Amniotic stem cell (primary cell): Measurements from ENCODE around the gene TERT.

ENCODE experiments used
- DNase-seq: peaks from one replicate; lab custom pipeline; 2025; lab: John Stamatoyannopoulos, UW

TERT gene

DNA sequence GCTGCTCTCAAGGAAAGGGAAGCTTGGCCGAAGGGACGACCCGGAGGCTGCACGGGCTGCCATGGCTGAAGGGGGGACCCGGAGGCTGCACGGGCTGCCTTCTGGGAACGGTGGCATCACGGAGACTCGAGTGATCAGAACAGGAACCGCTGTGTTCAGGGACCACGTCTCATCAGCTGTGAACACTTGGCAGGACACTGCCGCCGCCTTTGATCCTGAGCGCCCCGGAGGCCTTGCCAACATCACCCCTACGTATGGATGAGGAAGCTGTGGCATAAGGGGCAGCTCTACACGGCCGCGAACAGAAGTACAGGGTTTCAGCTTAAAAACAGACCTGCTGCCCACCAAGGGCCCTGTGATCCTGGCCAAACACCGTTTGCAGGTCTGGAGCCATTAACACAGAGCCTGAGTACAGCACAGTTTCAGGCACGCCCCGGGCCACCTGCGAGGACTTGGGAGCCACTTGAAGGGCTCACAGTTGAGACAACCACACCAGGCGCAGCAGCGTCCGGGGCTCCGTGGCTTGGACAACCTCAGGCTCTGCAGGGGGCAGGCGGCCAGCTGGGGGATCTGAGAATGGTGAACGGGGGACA is 23.9 kb upstream of the TERT start:
- no peak for DNase-seq

DNA sequence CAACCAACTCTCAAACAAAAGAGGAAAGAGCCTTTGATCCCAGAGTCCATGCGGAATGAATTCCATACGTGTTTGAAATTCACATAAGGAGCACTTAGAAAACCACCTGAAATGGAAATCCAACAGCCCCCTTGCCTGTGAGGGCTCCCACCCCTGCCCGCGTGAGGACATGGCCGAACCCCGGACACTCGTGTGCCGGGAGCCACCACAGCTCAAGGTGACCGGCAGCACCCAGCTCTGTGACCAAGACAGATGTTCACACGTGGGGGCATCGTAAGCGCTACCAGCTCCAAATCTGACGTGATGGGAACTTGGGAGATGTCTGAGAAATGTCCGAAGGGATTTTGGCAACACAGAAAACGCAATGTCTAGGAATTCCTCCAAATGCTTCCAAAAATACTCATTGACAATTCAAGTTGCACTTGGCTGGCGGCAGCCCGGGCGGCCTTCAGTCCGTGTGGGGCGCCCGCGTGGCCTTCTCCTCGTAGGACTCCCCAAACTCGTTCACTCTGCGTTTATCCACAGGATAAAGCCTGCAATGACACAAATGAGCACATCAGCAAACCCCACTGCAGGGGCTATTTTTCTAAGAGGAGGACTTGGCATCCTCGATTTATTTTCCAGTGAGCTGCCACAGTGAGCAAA is 23.2 kb upstream of the TERT start:
- DNase-seq: no peak

DNA sequence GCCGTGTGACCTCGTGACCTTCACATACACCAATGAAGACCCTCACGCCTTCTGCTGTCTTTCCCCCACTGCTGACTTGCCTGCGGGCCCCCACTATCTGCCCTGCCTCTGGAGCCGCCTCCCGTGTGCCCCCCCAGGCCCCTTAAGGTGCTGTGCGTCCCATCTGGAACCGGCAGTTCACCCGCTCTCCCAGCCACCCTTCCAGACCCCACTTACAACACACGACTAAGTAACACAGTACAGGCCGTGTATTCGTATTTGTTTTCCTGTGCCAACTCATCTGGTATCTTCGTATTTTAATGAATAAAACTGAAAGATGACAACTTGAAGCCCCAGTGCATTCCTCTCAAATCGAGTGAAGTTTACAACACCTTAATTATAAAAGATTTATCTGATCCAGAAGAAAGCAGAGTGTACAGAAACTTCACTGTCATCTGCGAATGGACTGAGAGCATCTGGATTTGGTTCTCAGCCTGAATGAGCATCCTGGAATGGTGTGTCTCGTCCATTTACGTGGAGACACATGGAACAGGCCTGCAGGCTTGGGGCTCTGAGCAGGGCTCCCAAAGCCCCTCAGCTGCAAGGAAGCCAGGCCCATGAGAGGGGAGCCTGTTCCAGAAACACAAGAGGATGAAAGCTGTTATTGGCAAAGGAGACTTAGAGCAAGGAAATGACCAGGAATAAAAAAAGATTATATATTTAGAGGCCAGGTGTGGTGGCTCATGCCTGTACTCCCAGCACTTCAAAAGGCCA is 21.9 kb upstream of the TERT start:
- no peak for DNase-seq

DNA sequence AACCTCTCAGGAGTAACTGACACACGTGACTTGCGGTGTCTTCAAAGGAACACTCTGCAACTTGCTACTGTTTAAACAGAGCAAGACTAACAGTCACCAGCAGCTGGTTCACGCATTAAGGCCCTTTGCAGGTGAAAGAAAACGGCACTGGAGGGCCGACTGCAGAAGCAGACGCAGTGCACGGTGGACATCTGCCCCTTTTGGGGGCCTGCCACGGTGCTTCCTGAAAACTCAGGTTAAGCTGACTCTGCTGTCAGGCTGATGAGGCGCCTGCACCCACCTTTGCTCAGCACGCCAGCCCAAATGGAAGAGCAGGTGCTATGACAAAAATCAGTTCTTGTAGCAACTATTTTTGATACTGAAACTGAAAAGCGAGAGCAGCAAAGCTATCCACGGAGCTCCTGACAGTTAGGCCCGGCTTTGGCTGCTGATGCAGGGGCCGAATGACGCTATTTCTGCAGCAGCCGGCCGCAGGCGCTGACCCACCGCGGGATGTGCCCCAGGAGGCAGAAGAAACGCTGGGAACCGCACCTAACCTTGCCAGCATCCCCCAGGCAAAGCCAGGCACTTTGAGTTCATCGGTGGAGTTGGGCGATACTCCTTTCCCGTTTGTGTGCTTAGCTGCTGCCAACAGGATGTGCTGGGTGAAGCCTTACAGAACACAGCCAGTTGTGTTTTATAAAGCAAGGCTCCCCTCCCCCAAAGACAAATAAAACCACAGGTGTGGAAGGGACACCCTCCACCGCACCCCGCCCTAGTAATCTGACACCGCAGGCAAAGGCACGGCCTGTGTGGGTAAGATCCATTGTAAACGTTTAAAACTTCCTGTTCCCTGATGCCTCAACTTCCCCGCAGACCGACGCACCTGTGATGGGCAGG is 21.1 kb upstream of the TERT start:
- DNase-seq: no peak

- DNase-seq: no peak
Observed at GRCh38 chr5:1315018-1315708, 20.3 kb upstream of the TERT start.

DNA sequence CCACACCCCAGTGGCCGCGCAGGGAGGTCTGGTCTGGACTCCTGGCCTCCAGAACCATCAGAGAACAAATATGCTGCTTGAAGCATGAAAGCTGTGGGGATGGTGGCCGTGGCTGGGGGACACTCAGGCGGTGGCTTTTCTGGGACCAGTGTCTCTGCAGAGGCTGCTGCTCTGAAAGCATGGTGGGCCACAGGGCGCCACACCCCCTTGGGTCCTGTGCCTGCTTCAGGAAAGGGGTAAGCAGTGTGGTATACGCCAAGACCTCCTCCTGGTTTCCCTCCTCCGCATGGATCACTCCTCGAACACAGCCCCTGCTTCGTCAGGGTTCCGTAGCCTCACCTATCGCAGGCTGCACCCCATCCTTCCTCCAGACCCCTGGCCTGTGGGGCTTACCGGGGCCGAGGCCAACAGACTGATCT is 19.7 kb upstream of the TERT start:
- DNase-seq: no peak

- DNase-seq: no peak
Observed at GRCh38 chr5:1312993-1313833, 18.3 kb upstream of the TERT start.

GRCh38 chr5:1312206-1312605 is 17.3 kb upstream of the TERT start:
- DNase-seq: no peak

DNA sequence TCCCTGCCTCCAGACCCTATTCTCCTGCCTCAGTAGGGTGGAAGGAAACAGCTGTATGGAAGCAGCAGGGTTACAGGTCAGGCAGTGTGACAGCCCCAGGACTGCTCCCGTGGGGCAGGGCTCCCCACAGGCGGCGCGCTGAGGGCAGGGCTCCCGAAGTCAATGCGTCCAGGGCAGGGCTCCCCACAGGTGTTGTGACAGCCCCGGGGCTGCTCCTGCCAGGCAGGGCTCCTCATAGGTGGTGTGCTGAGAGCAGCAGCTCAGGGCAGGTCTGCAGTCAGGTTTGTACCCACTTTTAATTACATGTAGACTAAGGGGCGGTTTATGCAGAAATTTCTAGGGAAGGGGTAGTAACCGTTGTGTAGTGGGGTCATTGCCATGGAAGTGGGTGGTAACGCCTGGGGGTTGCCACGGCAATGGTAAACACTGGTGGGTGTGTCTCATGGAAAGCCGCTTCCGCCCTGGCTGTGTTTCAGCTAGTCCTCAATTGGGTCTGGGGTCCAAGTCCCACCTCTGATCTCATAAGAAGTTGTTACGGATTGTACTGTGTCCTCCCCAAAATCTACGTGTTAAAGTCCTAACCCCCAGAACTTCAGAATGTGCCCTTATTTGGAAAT is 16.7 kb upstream of the TERT start:
- DNase-seq: no peak

DNA sequence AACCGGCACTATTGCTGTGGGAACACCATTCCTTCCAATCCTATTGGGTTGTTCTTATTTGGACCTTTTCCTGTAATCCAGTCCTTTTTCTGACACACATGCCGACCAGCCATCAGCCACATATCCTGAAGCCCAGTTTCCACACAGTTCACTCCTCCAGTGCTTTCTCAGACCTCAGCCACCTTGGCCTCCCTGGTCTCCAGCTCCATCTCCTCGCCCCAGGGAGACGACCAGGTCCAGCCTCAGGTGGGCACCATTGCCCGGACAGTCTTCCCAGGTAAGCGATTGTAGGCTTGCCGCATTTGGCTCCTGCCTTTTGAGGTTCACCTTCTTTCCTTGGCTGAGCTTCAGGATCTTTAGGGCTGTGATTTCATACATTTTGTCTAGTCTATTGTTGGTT is 15.2 kb upstream of the TERT start:
- DNase-seq: no peak

DNA sequence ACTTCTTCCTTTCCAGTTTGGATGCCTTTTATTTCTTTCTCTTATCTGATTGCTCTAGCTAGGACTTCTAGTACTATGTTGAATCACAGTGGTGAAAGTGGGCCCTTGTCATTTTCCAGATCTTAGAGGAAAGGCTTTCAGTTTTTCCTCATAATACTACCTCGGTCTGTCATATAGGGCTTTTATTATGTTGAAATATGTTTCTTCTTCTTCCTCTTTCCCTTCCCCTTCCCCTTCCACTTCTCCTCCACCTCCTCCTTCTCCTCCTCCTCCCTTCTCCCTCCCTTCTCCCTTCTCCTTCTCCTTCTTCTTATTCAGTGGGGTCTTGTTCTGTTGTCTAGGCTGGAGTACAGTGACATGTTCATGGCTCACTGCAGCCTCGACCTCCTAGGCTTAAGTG is 9.2 kb upstream of the TERT start:
- no peak for DNase-seq

- DNase-seq: no peak
Observed at GRCh38 chr5:1302258-1302657, 7.4 kb upstream of the TERT start.

GRCh38 chr5:1300581-1301083 is 5.8 kb upstream of the TERT start:
- no peak for DNase-seq

DNA sequence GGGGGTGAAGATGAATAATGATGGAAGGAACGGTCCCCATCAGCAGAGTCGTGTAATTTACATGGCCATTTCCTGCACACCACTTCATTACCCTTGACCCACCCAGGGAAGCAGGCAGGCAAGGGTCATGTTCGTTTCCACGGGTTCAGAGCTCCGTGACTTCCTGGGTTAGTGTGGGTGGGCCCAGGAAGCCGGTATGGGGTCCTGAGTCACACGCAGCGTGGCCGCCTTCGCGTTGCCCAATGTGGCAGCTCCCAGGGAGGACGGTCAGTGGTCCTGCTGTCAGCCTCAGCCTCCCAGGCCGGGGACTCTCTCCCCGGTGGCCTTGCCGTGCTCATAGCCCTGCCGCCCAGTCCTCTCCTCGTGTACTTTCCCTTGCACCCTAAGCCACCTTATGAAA is 5.1 kb upstream of the TERT start:
- DNase-seq: no peak

DNA sequence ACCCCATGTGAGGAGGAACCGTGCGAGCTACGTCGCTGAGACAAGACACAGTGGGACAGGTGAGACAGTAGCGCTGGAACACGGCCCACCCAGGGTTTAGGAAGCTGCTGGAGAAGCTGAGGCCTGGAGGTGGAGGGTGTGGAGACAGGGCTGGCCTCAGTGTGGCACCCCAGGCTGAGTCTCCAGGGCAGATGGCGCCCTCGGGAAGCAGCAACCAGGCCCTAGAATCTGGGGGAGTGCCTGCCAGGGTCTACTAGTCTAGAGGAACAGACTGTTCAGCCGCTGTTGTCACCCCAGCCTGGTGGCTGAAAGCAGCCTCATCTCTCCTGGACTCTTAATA is 4.6 kb upstream of the TERT start:
- no peak for DNase-seq

- DNase-seq: no peak
Observed at GRCh38 chr5:1298723-1299510, 4.0 kb upstream of the TERT start.

GRCh38 chr5:1298067-1298551 is 3.2 kb upstream of the TERT start:
- no peak for DNase-seq

DNA sequence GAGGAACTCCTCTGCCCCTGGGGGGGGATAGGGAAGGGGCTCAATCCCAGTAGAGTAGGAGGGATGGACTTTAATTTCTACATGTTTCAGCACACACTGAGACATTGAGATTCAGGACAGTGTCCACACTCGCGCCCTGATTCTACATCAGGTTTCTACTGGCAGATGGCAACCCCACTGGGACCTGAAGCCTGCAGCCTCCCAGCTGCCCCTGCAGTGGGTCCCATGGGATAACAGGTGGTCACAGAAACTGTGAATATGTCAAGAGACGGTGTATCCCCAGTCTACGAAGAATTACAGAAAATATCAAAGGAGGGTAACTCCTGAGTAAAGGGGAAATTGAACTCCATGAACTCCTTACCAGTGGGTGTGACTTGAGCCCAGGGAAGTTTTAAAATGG is 2.4 kb upstream of the TERT start:
- no peak for DNase-seq

GRCh38 chr5:1295650-1296037 is 776 bp upstream of the TERT start:
- no peak for DNase-seq
